MM.1S (cell line): Measurements from ENCODE around the gene TIE1.

Experiments
- CTCF ChIP-seq: fragments of 300-600 bp; sonication (generic); IDR thresholded peaks from 2 replicates; pipeline ENCODE4 v1.5.1; 2016; ENCODE audit warnings: antibody characterized with exemption, low read length, mixed read lengths
- EZH2 ChIP-seq: fragments of 300-600 bp; sonication (generic); optimal IDR thresholded peaks from 2 replicates; pipeline ENCODE3; 2017; ENCODE audit warnings: low read depth, mild to moderate bottlenecking, antibody characterized with exemption, low read length, mixed read lengths
- EZH2phosphoT487 ChIP-seq: fragments of 300-600 bp; sonication (generic); IDR thresholded peaks from 2 replicates; pipeline ENCODE4 v1.6.1; 2018; ENCODE audit warnings: antibody characterized with exemption, low read length

GRCh38 chr1:43302201-43302600 is 1.4 kb downstream of the TIE1 start:
- no peak for TF ChIP-seq EZH2
- TF ChIP-seq CTCF: no peak
- TF ChIP-seq EZH2phosphoT487: no peak
